Measurements from ENCODE around the gene ASPHD1.
"Not testable (repeated sequence)": the region's sequence is repeated elsewhere in the genome, so short reads cannot be mapped to it uniquely, and the experiment has no call there.

ASPHD1 gene

DNA sequence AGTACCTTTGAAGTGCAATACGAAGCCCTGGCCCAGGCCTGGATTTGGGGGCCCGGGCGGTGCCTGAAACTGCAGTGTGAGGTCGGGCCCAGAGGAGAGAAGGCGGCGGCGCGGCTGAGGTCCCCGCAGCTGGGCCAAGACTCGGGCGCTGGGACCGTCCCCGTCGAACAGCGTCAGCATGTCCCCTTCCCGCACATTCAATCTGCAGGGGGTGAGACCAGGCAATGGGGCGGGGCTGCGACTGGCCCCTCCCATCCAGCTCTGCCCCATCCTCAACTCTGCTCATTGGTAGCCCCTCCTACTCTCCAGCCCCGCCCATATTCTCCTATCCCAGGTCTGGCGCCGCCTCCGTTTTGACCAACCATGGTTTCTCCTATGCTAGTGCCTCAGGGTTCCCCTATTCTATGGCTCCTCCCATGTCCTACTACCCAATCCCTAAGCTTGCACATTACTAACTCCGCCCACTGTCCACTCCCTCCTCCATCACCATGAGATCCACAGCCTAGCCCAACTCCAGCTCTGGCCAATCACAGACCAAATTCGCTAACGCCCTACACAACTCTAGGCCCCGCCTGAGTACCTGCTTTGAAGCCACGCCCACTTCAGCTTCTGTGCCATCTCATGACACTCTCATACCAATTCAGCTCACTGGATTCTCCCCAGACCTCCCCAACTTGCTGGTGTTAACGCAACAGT is 22.9 kb upstream of the ASPHD1 start:
- FAIRE-seq (no peak), DNase-seq (ENCODE audit: low spot score) (no peak)

DNA sequence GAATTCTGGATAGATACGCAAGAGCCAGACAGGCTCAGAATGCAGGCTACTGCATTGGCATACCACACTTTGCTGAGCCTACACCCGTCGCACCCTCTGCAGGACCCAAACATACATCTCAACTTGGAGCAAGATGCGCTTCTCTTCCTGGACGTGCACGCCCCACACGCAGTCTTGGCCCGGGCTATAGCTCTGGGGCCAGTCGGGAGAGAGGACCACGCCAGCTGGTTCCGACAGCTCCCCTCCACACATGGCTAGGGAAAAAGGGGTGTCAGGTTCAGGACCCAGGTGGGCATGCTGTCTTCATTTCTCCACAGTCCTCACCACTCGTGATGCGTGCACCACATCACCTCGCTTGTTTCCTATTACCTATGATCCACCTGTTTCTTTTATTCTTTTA is 22.1 kb upstream of the ASPHD1 start:
- FAIRE-seq (no peak), DNase-seq (ENCODE audit: low spot score) (no peak)

DNA sequence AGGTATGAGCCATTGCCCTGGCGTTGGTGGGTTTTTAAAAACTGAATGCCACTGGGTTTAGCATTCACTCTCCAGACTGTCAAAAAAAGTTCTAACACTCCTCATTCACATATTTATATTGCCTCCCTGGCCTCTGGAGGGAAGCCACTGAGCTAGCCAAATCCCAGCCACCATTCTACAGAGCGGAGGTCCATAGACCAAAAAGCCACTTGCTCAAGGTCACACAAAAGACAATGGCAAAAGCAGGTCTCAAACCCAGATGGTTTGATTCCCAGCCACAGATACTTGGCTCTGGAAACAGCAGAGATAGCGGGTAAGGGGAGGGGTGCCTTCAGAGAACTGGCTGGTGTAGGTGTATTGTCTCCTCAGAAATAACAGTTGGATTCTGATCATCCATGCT is 19.2 kb upstream of the ASPHD1 start:
- DNase-seq (ENCODE audit: low spot score) = no peak
- no peak for FAIRE-seq

DNA sequence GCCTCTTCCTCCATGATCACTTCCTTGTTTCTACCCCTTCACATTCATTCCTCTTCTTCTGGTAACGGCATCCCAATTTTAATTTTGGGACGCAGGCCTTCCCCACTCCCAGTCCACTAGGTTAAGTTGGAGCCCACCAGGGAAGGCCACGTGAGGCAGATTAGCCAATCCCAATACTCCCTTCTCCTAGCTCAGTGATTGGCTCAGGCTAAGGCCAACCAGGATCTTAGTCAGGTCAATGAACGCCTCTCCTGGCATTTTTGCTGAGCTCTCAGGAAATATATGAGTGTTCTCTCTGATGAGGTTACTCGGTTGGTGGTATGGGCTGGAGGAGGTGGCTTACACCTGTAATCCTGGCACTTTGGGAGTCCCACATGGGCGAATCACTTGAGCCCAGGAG is 16.3 kb upstream of the ASPHD1 start:
- FAIRE-seq = no peak
- no peak for DNase-seq (ENCODE audit: low spot score)

DNA sequence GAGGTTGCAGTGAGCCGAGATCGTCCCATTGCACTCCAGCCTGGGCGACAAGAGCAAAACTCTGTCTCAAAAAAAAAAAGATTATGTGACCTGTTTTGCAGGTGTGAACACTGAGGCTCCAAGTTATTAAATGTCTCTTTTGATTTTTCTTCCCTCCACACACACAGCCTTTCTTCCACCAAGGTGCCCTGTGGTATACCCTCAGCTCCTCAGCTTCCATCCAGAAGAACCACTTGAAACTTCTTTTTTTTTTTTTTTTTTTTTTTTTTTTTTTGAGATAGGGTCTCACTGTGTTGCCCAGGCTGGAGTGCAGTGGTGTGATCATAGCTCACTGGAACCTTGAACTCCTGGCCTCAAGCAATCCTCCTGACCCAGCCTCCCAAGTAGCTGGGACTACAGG is 10.9 kb upstream of the ASPHD1 start:
- not testable (repeated sequence) for DNase-seq (ENCODE audit: low spot score); FAIRE-seq

DNA sequence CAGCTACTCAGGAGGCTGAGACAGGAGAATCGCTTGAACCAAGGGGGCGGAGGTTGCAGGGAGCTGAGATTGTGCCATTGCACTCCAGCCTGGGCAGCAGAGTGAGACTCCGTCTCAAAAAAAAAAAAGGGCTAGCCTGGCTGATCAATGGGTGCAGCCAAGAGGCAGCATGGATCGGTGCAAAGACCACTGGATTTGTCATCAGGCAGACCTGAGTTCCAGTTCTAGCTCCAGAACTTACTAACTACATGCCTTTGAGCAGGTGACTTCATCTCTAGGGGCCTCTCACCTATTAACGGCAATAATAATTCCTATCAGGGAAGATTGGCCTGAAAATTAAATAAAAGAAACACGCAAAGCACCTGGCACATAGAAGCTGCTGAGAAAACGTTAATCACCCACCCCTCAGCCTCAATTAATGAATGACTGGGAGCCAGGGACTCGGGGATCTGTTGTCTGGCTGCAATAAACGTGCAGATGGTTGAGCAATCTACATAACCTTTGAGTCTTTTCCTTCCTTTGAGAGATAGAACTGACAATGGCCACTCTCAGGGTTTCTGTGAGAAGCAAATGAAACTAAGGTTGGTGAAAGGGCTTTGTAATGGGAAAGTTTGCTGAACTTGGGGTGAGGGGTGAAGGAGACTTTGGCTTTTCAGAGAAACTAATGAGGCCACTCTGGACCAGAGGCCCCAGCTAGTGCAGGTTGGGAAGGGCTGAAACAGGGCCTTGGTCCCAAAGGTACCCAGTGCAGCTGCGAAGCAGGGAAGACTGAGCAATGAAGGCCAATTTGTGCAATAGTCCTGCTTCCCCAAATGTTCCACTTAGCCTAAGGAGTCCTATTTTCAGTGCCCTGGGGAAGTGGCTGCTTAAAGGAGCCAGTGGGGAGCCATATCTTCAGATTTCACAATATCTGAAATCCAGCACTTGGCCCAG is 8.5 kb upstream of the ASPHD1 start:
- no peak for DNase-seq (ENCODE audit: low spot score)
- no peak for FAIRE-seq

DNA sequence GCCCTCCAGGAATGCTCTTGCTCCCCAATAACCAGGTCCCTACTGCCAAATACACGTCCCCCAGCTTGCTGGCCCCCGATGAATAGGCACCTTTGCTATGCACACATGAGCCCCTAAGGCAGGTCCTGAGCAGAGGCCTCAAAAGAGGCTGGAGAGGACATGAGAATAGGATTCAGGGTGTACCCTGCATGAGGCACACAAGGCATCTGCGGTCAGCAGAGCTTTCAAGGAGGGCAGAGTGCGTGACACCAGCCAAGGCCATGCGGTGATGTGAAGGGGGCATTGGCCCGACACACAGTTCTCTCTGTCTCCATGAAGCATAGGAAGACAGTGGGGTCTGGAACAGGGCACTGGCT is 7.9 kb upstream of the ASPHD1 start:
- DNase-seq (ENCODE audit: low spot score) (no peak), FAIRE-seq (no peak)

DNA sequence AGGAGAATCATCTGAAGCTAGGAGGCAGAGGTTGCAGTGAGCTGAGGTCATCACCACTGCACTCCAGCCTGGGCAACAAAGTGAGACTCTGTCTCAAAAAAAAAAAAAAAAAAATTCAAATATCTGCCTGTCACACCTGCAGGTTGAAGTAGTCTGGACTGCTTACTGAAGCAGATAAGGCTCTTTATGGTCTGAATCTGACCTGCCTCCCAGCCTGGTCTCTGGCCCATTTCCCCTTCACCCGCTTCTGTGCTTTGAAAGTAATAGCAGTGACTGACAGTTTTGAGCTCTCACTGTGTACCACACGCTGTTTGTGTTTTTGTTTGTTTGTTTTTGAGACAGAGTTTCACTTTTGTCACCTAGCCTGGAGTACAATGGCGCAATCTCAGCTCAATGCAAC is 6.7 kb upstream of the ASPHD1 start:
- FAIRE-seq = no peak
- no peak for DNase-seq (ENCODE audit: low spot score)

DNA sequence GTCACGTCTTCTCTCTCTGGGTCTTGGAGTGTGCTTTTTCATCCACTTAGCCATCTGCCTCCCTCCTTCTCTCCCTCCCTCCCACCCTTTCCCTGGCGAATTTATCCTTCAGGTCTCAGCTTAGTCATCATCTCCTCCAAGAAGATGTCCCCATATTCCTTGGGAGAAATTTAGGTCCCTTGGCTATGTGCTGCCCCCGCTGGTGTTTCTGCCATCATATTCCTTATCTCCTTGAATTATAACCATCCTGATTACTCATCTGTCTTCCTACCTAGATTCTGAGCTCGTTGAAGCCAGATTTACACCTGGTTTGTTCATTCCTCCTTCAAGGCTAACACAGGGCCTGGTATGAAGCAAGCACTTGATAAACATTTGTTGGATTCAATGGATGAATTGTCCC is 5.9 kb upstream of the ASPHD1 start:
- FAIRE-seq = no peak
- DNase-seq (ENCODE audit: low spot score) = no peak

DNA sequence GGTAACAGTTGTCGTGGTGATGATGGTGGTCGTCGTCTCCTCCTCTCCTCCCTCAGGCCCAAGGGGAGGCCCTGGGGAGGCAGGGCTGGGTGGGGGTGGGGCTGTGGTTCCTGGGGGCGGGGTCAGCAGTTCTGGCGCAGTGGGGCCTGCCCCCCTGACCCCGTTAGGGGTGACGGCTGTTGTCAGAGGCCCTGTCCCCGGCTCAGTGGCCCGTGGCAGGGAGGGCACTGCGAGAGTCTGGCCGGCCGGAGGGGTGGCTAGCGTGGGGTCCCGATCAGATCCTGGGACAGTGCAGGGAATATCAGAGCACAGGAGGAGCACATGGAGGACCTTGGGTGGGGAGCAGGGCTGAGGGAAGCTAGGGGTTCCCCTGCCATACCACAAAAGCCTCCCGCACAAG is 3.4 kb upstream of the ASPHD1 start:
- no peak for FAIRE-seq
- no peak for DNase-seq (ENCODE audit: low spot score)

DNA sequence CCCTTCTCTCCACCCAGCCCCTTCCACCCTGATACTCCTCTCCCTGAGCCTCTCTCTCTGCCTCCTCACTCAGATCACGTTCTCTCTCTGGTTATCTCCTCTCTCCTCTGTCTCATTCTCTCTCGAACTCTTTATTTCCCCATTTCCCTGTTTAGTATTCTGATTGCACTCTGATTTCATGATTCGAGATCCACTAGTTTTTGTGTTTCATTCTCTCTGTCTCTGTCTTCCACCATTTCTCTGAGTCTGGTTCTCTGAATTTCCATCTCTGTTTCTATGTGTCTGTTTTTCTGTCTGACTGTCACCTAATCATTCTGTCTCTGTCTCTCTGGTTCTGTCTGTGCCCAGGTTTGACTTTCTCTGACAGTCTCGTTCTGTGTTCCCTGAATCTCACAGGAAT is 3.0 kb upstream of the ASPHD1 start:
- no peak for FAIRE-seq
- DNase-seq (ENCODE audit: low spot score) = no peak

DNA sequence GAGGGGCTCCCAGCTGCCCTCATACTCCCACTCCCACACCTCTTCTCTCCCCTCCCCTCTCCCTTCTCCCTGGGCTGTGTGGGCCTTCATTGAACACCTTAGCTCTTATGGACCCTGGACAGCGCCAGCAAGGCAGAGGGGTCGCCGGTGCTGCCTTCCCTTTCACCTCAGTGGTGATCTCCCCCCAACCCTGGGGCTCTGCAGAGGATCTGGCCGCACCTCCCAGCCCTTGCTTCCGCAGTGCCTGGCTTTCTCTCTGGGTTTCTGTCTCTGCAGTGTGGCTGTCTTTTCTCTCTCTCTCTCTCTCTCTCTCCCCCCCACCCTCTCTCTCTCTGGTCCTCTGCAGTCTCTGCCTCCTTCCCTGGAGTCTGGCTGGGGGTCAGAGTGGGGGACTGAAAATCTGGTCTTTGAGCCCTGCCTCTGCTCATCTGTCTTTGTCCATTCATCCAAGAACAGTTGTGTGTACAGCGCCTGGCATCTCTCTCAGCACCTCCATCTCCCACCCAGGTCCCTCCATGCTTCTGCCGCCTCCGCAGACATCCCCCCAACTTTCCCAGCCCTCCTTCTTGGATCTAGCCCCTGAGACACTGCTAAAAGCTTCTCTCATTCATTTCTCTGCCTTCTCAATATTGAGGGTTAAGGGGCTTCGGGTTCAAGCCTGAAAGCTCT is 2.0 kb upstream of the ASPHD1 start:
- DNase-seq (ENCODE audit: low spot score) (no peak), FAIRE-seq (no peak)

DNA sequence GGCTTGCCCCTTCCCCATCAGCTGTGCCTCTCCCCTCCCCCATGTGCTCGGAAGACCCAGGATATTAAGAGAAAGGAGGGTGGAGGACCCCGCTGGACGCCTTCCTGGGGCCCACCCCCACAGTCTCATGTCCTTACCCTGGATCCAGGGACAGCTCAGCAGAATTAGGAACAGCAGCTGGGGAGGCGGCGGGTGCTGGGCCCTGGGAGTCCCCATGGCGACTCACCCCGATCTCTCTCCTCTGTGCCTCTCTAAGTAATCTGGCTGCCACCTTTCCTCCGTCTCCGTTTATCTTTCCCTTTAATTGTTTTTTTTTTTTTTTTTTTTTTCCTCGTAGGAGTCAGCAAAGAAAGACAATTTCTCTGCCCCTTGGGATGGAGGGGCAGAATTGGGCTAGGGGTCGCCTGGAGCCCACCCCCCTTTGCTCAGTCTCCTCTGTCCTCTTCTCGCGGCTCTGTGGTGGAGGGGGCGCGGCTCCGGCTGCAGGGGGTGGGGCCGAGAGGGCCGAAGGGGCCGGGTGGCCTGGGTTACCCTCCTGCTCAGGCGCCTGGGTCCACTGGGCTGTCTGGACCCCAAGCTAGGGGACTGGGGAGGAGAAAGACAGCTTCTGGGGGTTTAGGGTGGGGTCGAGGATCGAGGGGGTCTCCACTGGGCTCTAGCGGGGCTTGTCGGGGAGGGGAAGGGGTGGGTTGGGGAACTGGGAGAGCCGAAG is 1.3 kb upstream of the ASPHD1 start:
- no peak for DNase-seq (ENCODE audit: low spot score)
- FAIRE-seq = no peak

DNA sequence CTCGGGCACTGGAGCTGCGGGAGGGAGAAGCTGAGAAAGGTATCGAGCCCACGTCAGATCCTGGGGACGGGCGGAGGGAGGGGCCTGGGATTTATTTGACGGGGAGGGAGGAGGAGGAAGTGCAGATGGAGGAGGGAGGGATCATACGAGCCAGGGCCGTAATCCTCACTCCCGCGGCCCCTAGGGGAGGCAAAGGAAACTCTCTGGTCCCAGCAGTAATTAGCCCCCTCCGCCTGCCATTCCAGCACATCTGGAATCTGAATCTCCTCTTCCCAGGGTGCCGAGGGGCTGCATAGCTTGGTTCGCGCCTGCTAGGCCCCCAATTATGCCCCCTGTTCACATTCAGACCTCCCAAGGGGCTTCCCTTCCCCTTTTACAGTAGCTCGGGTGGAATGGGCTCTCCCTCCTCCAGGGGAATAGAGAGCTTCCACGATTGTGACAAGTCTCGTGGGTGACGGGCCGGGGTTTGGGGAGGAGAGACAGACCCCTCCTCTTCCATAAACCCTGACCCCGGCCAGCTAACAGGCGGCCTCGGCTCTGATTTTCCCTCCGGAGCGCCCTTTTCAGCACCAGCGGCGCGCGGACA is 679 bp upstream of the ASPHD1 start, which contains the start of gene SEZ6L2:
TSS of gene SEZ6L2 (minus strand) at position 35 of the 586 bp plus-strand sequence. CDS start 531 bp downstream, outside the sequence.
- DNase-seq (ENCODE audit: low spot score) (peak; percentile 81), FAIRE-seq (peak; percentile 56)

DNA sequence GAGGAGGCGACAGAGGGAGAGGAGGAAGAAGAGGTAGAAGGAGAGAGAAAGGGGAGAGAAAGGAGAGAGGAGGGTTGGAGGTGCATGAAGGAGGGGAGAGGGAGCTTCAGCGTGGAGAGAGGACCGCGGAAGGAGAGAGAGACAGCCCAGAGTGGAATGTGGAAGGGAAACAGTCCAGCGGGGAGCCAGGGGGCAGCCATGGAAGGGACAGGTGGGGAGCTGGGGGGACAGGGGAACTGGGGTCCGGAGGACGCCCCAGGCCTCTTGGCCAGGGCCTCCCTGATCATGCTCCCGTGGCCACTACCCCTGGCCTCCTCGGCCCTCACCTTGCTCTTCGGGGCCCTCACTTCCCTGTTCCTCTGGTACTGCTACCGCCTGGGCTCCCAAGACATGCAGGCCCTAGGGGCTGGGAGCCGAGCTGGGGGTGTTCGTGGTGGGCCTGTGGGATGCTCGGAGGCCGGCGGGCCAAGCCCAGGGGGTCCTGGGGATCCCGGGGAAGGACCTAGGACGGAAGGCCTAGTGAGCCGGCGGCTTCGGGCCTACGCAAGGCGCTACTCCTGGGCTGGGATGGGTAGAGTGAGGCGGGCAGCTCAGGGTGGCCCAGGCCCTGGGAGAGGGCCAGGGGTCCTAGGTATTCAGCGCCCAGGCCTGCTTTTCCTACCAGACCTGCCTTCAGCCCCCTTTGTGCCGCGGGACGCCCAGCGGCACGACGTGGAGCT is 759 bp downstream of the ASPHD1 start:
- no peak for FAIRE-seq
- no peak for DNase-seq (ENCODE audit: low spot score)

DNA sequence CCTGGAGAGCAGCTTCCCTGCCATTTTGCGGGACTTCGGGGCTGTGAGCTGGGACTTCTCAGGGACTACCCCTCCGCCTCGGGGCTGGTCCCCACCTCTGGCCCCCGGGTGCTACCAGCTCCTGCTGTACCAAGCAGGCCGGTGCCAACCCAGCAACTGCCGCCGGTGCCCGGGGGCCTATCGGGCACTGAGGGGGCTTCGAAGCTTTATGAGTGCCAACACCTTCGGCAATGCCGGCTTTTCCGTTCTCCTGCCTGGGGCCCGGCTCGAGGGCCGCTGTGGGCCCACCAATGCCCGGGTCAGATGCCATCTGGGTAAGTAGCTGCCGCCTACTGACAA is 1.3 kb downstream of the ASPHD1 start:
- FAIRE-seq = no peak
- no peak for DNase-seq (ENCODE audit: low spot score)

DNA sequence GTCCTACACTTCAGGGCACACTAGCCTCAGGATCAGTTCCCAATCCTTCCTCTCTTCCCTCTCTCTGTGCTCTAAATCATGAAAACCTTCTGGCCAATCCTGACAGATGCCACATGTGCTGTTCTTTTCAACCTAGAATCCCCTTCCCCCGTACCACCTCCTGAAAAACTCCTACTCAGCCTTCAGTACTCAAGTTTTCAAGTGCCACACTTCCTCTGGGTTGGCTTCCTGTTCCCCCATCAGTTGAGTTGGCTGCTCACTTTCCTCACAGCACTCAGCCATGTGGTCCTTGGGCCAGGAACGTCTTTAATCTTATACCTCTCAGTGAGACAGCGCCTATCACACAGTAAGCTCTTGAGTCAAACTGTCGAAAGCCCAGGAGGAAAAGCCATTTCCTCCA is 3.3 kb downstream of the ASPHD1 start:
- FAIRE-seq = no peak
- no peak for DNase-seq (ENCODE audit: low spot score)

DNA sequence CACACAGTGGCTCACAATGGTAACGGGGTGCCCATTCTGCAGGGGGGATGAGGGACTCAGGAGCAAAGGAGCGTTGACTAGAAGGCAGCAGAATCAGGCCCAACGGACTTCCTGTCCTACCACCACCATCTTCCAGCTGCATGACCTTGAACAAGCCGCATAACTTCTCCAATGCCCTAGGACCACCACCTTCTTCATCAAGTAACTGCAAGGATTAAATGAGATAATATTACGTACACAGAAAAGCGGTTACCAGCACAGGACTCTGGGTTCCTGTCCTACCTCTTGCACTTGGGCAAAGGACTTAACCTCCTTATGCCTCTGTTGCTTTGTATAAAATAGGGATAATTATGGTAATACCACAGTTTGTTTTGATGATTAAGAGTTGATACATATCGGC is 4.7 kb downstream of the ASPHD1 start:
- FAIRE-seq = no peak
- DNase-seq (ENCODE audit: low spot score) = no peak

DNA sequence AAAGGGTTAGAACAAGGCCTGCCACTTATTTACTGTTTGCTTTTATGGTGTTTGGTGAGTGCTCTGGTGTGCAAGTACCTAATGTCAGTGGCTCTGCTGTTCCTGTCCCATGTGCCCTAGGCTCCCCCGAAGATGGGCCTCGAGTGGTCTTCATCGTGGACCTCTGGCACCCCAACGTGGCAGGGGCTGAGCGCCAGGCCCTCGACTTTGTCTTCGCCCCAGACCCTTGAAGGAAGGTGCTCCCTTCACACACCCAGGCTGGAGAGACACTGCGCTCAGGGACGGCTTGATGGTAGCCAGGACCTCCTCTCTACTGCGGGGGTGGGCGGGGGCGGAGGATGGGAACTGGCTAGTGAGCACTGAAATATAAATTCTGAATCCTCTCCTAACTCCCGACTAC is 5.4 kb downstream of the ASPHD1 start:
- no peak for FAIRE-seq
- DNase-seq (ENCODE audit: low spot score) = no peak

DNA sequence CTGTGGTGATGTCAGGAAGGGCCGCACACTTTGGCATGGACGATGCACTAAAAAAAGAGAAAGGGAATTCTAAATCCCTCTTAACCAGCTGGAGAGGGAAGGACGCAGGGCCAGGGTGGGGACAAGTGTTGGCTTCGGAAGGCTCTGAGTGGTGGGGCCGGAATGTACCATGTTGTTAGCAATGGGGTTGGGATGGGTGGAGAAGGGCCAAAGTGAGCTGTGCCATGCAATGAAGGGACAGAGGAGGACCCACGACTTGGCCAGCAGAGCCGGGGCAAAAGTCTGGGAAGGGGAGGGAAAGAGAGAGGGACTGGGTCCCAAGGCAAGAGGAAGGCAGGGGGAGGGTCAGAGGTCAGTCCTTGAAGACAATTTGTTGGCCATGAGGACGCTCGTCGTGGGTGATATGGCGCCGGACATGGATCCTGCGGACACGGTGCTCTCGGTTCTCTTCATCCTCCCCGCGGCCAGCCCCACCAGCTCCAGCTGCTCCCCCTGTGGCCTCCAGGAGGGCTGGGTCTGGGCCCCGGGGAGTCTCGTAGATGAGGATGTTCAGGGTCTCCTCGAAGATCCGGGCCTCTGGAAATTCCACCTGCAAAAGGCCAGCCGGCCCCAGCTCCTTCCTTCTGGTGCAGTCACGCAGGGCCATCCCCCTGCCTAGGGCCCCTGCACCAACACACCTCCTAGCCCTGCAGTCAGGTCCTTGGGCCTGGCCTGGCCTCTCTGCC is 6.4 kb downstream of the ASPHD1 start:
- FAIRE-seq = no peak
- DNase-seq (ENCODE audit: low spot score) = no peak
